ENCODE data around the gene PGP. TPM values are rescaled to one million over a fixed set of nuclear protein-coding genes. Genes with fewer than 3 reads are reported as not detected.
A peak's percentile ranks its signal among the peaks of the same experiment; 100 is the strongest.
"Not testable (repeated sequence)": the region's sequence is repeated elsewhere in the genome, so short reads cannot be mapped to it uniquely, and the experiment has no call there.

Gene PGP, protein sequence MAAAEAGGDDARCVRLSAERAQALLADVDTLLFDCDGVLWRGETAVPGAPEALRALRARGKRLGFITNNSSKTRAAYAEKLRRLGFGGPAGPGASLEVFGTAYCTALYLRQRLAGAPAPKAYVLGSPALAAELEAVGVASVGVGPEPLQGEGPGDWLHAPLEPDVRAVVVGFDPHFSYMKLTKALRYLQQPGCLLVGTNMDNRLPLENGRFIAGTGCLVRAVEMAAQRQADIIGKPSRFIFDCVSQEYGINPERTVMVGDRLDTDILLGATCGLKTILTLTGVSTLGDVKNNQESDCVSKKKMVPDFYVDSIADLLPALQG
- total RNA-seq = 11.8 TPM
- long read RNA-seq = 0 reads

DNA sequence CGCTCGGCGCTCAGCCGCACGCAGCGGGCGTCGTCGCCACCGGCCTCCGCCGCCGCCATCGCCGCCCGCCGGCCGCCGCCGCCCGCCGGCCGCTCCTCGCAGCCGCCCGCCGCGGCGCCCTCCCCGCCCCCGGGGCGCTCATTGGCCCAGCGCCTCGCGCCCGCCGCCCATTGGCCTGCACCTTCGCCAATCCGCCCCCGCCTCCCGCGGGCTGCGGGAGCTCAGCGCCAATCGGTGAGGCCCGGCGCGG, at the start of gene PGP:
TSS of gene PGP (minus strand) at position 122 of the 250 bp plus-strand sequence. CDS start at position 59, 63 bp downstream.
- DNase-seq (ENCODE audit: low spot score) = no peak

- DNase-seq (ENCODE audit: low spot score) = not testable (repeated sequence)
Observed at GRCh38 chr16:2263026-2263425, 48.4 kb upstream of the PGP start.

- DNase-seq (ENCODE audit: low spot score) = no peak
Observed at GRCh38 chr16:2260250-2260649, 45.6 kb upstream of the PGP start.

DNA sequence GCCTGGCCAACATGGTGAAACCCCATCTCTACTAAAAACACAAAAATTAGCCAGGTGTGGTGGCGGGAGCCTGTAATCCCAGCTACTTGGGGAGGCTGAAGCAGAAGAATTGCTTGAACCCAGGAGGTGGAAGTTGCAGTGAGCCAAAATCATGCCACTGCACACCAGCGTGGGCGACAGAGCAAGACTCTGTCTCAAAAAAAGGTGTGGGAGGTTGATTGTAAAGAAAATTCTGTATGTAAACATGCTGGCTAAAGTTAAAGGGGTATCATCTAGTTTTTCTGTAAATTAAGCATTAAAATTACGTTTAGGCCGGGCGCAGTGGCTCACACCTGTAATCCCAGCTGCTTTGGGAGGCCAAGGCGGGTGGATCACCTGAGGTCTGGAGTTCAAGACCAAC, 43.9 kb upstream of the PGP start:
- not testable (repeated sequence) for DNase-seq (ENCODE audit: low spot score)

DNA sequence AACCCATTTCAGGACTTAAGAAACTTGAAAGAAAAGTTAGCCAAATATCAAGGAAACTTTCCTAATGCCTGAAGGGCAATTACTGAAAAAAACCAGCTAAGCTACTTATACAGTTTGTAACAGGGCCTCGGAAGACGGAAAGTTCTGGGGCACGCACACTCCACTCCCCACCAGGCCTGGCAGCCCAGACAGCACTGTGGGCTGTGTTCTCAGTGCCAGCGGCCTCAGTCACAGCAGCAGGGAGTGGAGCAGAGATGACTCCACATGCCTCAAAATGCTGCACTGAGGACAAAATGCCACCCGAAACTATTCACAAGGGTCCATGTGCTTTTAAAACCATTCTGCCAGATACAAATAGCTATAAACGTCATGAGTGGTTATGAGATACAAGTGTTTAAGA, 43.1 kb upstream of the PGP start:
- no peak for DNase-seq (ENCODE audit: low spot score)

GRCh38 chr16:2256531-2257140, 42.0 kb upstream of the PGP start:
- no peak for DNase-seq (ENCODE audit: low spot score)

GRCh38 chr16:2253293-2253692, 38.7 kb upstream of the PGP start:
- DNase-seq (ENCODE audit: low spot score) = no peak

GRCh38 chr16:2252806-2253148, 38.1 kb upstream of the PGP start:
- DNase-seq (ENCODE audit: low spot score) = no peak

DNA sequence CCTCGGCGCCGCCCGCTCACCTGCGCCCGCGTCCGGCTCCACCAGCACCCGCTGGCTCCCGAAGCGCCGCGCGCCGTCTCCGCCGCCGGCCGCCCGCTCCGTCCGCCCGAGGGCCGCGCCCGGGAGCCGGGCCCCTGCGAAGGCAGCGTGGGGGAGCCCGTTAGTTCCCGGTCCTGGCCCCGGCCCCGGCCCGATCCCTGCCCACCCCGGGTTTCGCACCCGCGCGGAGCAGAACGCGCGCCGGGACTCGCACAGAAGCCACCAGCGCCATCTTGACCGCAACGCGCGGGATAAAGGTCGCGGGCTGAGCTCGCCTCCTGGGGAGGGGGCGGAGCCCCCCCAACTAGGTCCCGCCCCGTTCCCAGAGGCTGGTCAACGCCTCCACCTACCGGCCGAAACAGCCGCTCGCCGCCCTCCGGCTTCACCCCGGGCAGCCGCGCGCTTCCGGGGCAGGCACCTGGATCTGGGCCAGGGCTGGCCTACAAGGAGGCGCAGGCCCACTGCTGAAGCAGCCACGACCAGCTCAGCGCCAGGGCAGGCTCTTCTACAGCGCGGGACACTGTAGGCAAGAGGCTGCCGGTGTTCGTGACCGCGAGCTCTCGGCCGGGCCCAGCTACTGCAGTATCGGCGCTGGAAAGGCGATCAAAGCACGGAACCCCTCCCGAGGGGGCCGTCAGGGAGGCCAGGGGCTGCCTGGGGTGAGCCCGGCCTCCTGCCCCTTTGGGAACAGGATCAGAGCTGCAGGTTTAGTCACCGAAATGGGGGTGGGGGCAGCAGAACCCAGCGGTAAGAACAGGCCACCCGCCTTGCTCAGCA, 36.9 kb upstream of the PGP start, which contains the start of gene ECI1:
TSS of gene ECI1 (minus strand) at position 292 of the 816 bp plus-strand sequence. CDS start at position 271, 21 bp downstream.
- DNase-seq (ENCODE audit: low spot score) = peak; percentile 99

- DNase-seq (ENCODE audit: low spot score) = no peak
Observed at GRCh38 chr16:2250652-2251295, 36.1 kb upstream of the PGP start.

- DNase-seq (ENCODE audit: low spot score) = no peak
Observed at GRCh38 chr16:2246301-2246885, 31.8 kb upstream of the PGP start.

DNA sequence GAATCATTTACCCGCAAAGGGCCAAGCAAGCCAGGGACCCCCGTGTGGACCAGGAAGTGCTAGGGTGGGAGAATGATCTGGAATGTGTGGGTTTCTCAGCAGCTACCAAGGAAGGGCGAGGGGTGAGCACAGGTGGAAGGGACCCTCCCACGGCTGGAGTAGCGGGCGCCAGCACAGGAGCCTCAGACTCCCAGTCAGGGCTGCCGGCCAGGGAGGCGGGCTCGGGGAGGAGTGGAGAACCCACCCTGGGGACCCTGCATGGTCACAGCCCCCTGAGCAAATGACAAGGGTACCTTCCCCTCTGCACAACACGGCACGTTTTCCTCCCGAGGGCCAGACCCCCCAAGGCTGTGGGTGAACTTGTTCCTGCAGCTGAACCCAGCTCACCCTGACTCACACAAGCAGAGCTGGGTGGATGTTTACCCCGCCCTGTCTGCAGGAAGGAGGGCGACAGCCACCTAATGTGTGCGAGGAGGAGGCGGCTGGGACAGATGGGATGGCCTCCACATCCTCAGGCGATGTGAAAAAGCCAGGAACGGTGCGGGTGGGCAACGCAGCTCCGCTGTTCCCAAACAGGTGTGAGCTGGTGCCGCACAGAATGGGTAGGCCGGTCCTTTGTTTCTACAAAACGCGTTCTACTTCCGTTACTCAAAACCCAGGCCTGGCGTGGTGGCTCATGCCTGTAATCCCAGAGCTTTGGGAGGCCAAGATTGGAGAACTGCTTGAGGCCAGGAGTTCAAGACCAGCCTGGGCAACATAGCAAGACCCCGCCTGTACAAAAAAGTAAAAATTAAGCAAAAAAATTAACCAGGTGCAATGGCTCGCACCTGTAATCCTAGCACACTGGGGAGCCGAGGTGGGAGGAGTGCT, 30.5 kb upstream of the PGP start:
- no peak for DNase-seq (ENCODE audit: low spot score)

- no peak for DNase-seq (ENCODE audit: low spot score)
Observed at GRCh38 chr16:2244301-2244700, 29.7 kb upstream of the PGP start.

- DNase-seq (ENCODE audit: low spot score) = no peak
Observed at GRCh38 chr16:2243781-2244180, 29.1 kb upstream of the PGP start.

- no peak for DNase-seq (ENCODE audit: low spot score)
Observed at GRCh38 chr16:2243031-2243528, 28.4 kb upstream of the PGP start.

DNA sequence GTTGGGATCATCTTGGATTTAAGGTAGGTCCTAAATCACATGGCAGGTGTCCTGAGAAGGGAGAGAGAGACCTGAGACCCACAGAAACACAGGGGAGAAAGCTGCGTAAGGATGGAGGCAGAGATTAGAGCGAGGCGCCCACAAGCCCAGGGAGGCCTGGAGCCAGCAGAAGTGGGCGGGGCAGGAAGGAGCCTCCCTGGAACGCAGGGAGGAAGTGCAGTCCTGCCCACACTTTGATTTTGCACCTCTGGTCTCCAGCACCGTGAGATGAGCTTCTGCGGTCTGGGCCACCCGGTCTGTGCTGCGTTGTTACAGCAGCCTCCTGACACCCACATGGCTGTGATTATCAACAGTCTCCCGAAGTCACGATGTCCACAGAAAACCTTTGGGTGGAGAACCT, 28.0 kb upstream of the PGP start:
- no peak for DNase-seq (ENCODE audit: low spot score)

- not testable (repeated sequence) for DNase-seq (ENCODE audit: low spot score)
Observed at GRCh38 chr16:2240331-2240730, 25.7 kb upstream of the PGP start.

DNA sequence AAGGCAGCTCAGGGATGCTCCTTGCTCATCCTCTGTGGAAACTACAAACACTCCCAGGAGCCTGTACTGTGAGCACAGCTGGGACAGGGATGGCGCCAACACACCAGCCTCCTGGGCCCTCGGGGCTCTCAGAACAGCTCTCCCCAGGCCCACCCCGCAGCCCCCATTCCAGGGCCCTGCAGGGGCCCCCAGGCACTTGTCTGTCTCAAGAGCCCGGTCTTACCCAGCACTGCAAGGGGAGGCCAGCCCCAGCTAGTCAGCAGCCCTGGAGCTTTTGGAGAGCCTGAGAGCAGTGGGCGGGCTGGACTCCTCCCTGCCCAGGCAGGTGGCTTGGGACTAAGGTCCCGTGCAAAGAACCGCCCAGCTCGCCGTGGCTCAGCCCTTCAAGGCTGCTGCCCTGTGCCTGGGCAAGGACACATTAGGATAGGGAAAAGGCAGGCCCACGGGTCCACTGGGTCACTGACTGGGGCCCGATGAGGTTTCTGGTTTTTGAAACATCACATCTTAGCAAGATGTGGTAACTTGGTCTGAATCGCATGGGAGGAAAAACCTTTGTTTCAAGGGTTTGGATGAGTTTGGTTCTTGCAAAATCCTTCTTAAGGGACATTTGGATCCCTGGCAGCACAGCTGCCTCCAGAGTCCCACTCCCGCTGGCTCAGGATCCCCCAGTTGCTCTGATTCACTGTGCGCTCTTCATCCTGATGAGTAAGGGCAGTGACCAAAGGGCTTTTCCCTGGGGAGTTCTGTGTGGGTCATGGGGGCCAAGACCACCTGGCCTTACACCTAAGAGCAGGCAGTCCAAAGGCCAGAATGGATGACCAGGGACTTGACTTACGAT, 24.4 kb upstream of the PGP start:
- no peak for DNase-seq (ENCODE audit: low spot score)

- no peak for DNase-seq (ENCODE audit: low spot score)
Observed at GRCh38 chr16:2238150-2238837, 23.7 kb upstream of the PGP start.

Data from mesenteric fat pad (tissue), 1 donor.